GM12872 (cell line): ENCODE results near the gene LEP.

Source experiments
- TF ChIP-seq, protein P1 (sequence below): IDR thresholded peaks from 3 replicates; pipeline ENCODE4 v1.5.1; 2011; ENCODE audit warnings: low read depth, mild to moderate bottlenecking, low read length, moderate library complexity; ENCODE audit not compliant: insufficient read depth

Gene LEP

GRCh38 chr7:128242661-128243060, 1.6 kb downstream of the LEP start:
- TF ChIP-seq, protein P1, sequence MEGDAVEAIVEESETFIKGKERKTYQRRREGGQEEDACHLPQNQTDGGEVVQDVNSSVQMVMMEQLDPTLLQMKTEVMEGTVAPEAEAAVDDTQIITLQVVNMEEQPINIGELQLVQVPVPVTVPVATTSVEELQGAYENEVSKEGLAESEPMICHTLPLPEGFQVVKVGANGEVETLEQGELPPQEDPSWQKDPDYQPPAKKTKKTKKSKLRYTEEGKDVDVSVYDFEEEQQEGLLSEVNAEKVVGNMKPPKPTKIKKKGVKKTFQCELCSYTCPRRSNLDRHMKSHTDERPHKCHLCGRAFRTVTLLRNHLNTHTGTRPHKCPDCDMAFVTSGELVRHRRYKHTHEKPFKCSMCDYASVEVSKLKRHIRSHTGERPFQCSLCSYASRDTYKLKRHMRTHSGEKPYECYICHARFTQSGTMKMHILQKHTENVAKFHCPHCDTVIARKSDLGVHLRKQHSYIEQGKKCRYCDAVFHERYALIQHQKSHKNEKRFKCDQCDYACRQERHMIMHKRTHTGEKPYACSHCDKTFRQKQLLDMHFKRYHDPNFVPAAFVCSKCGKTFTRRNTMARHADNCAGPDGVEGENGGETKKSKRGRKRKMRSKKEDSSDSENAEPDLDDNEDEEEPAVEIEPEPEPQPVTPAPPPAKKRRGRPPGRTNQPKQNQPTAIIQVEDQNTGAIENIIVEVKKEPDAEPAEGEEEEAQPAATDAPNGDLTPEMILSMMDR: no peak

DNA sequence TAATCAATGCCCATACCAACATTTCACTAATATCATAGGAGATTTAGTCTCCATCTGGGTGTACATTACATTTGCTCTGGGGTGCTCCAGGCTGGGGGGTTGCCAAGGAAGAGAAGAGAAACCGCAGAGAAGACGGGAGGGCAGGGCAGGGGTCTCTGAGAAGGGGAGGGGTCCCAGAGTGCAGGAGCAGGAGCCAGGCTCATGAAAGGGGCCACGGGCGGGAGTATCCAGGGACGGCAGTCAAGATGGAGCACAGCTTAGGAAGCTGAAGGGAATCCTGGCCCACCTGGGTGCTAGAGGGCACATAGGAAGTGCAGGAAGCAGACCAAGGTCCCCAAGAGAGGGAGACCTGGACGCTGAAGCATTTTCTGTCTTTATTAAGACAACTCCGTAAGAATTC, 2.2 kb downstream of the LEP start:
- TF ChIP-seq, protein P1: no peak

DNA sequence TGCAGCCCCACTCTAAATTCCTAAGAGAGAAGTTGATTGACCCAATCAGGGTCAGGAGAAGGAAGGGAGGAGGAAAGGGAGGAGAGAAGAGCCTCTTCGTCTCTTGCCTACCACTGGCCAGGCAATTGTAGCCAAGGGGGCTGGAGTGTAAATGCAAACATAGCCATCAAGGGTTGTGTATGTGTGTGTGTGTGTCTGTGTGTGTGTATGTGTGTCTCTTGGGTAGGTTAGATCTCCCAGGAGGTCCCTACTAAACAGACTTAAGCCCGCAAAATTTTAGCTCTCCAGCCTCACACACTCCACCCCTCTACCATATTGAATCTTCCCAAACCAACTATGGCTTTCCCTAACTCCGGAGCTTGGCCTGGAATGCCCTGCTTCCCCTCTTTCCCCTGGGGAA, 3.8 kb downstream of the LEP start:
- TF ChIP-seq, protein P1: no peak

DNA sequence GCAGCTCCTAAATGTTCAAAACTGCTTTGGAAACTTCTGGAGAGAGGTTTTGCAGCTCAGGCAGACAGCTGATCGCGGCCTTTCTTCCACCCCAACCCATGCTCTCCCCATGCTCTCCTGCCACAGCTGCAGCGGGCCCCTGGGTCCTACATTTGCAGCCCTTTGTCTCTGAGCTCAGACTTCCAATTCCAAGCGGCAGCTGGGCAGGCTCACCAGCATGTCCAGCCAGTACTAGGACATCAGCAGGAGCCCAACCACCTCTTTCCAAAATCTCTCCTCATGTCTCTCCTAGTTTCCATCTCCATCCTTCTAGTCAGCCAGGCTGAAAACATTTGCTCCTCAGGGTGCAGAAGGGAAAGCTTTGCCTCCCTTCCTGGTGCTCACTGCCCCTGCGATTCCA, 6.0 kb downstream of the LEP start:
- TF ChIP-seq, protein P1: no peak

GRCh38 chr7:128247640-128248194, 6.6 kb downstream of the LEP start:
- TF ChIP-seq, protein P1: no peak

DNA sequence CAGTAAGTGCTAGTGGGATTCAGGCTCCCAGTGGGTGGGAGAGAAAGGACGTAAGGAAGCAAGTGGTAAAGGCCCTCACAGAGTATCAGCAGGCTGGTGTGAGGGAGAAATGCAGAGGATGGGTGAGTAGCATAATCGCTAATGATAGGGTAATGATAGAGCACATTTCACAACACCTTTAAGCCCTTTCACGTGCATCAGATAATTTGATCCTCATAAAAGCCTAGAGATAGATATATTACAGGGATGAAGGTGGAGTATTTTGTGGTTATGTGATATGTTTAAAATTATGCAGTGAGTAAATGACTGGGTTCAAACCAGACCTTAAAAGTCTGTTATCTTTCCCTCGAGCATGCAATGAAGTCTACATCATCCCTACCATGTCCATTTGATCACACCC, 10.3 kb downstream of the LEP start:
- TF ChIP-seq, protein P1: no peak

GRCh38 chr7:128253701-128254100, 12.6 kb downstream of the LEP start:
- TF ChIP-seq, protein P1: no peak
